HepG2 (cell line): ENCODE measurements around the gene JAK1. TPM values are rescaled to one million over a fixed set of nuclear protein-coding genes. Genes with fewer than 3 reads are reported as not detected.

Source experiments
- AGO2 ChIP-seq: fragments of 200-400 bp; formaldehyde crosslinking; optimal IDR thresholded peaks from 2 replicates; pipeline ENCODE3; 2017; ENCODE audit warnings: mild to moderate bottlenecking, low read depth, low read length, moderate library complexity
- ARNTL ChIP-seq: sonication (generic); formaldehyde crosslinking; IDR thresholded peaks from 2 replicates; pipeline ENCODE4 v1.4.0; 2020; ENCODE audit warnings: mild to moderate bottlenecking, missing genetic modification reagents
- BCL6 ChIP-seq: IDR thresholded peaks from 2 replicates; pipeline ENCODE4 v1.6.1; 2016; ENCODE audit warnings: missing genetic modification reagents, missing compliant biosample characterization
- ELF4 ChIP-seq: sonication (generic); formaldehyde crosslinking; IDR thresholded peaks from 2 replicates; pipeline ENCODE4 v1.5.0; 2020; ENCODE audit warnings: missing genetic modification reagents, mild to moderate bottlenecking, moderate library complexity, borderline replicate concordance
- ERF ChIP-seq: IDR thresholded peaks from 2 replicates; pipeline ENCODE4 v1.6.1; 2018; ENCODE audit warnings: missing biosample characterization, missing genetic modification reagents
- FIP1L1 ChIP-seq: fragments of 200-400 bp; formaldehyde crosslinking; IDR thresholded peaks from 2 replicates; pipeline ENCODE4 v1.6.1; 2018; ENCODE audit warnings: low read depth, mild to moderate bottlenecking, low read length, moderate library complexity, borderline replicate concordance; ENCODE audit not compliant: insufficient read depth
- HIVEP1 ChIP-seq: sonication (generic); formaldehyde crosslinking; IDR thresholded peaks from 2 replicates; pipeline ENCODE4 v1.4.0; 2020; ENCODE audit warnings: mild to moderate bottlenecking, missing genetic modification reagents
- NFKBIZ ChIP-seq: IDR thresholded peaks from 2 replicates; pipeline ENCODE4 v1.6.1; 2018; ENCODE audit warnings: missing genetic modification reagents, missing compliant biosample characterization
- RAD51 ChIP-seq: fragments of 450-650 bp; IDR thresholded peaks from 2 replicates; pipeline ENCODE4 v1.6.1; 2016; ENCODE audit warnings: borderline replicate concordance
- SAP130 ChIP-seq: IDR thresholded peaks from 2 replicates; pipeline ENCODE4 v1.6.1; 2016; ENCODE audit warnings: low read depth
- SMAD3 ChIP-seq: sonication (generic); formaldehyde crosslinking; IDR thresholded peaks from 2 replicates; pipeline ENCODE4 v1.4.0; 2020; ENCODE audit warnings: missing genetic modification reagents
- SOX13 ChIP-seq, 3 experiments: fragments of 450-650 bp in 1 of 3; sonication (generic) in 1 of 3; formaldehyde crosslinking in 1 of 3; IDR thresholded peaks in 2 of 3; conservative IDR thresholded peaks in 1 of 3; 2 replicates each; pipeline versions ENCODE4 v1.5.0 to v1.6.1; 2016 to 2020; ENCODE audit warnings: antibody characterized with exemption in 1 of 3, mild to moderate bottlenecking in 1 of 3, missing compliant biosample characterization in 1 of 3, missing genetic modification reagents in 1 of 3, moderate library complexity in 1 of 3
- SRSF9 ChIP-seq: fragments of 200-400 bp; formaldehyde crosslinking; IDR thresholded peaks from 2 replicates; pipeline ENCODE4 v1.6.1; 2018; ENCODE audit warnings: borderline replicate concordance, mild to moderate bottlenecking, low read depth, low read length; ENCODE audit not compliant: insufficient read depth, poor library complexity, severe bottlenecking
- ZBTB37 ChIP-seq: sonication (generic); formaldehyde crosslinking; IDR thresholded peaks from 2 replicates; pipeline ENCODE4 v1.4.0; 2020; ENCODE audit warnings: mild to moderate bottlenecking, missing genetic modification reagents
- ZFP62 ChIP-seq: sonication (generic); formaldehyde crosslinking; IDR thresholded peaks from 2 replicates; pipeline ENCODE4 v1.4.0; 2020; ENCODE audit warnings: missing genetic modification reagents
- ZNF160 ChIP-seq: sonication (generic); formaldehyde crosslinking; IDR thresholded peaks from 2 replicates; pipeline ENCODE4 v1.8.0; 2022; ENCODE audit warnings: mild to moderate bottlenecking, inconsistent platforms, missing genetic modification reagents
- ZNF674 ChIP-seq: sonication (generic); formaldehyde crosslinking; IDR thresholded peaks from 2 replicates; pipeline ENCODE4 v1.5.0; 2020; ENCODE audit warnings: low read depth, mild to moderate bottlenecking, missing genetic modification reagents
- ZNF724P ChIP-seq: sonication (generic); formaldehyde crosslinking; IDR thresholded peaks from 2 replicates; pipeline ENCODE4 v1.8.0; 2022; ENCODE audit warnings: missing genetic modification reagents, borderline replicate concordance
- ZNF782 ChIP-seq: sonication (generic); formaldehyde crosslinking; IDR thresholded peaks from 2 replicates; pipeline ENCODE4 v1.4.0; 2020; ENCODE audit warnings: missing genetic modification reagents, mild to moderate bottlenecking, borderline replicate concordance
- ZNF83 ChIP-seq: sonication (generic); formaldehyde crosslinking; IDR thresholded peaks from 2 replicates; pipeline ENCODE4 v1.4.0; 2020; ENCODE audit warnings: missing genetic modification reagents, mild to moderate bottlenecking, borderline replicate concordance
- polyA plus RNA-seq, 8 experiments: library from polyadenylated mRNA; depleted of rRNA in 3 of 8; stranded (reverse) in 7 of 8; unstranded in 1 of 8; fragments of >200 nt; fragmentation: Illumina TruSeq in 4 of 8; extraction: Trizol in 4 of 8; gene quantifications; 2 replicates each; pipeline versions ENCODE4 v1.2.1 to v1.2.3, GENCODE V29; 2011 to 2016; ENCODE audit warnings: low read depth in 4 of 8, missing spikeins in 1 of 8, mixed read lengths in 1 of 8; ENCODE audit not compliant: insufficient read depth in 1 of 8
- total RNA-seq, 5 experiments: library from RNA; depleted of rRNA; stranded (reverse); fragments of >200 nt; fragmentation: Illumina TruSeq; extraction: Trizol; gene quantifications; 2 replicates each; pipeline ENCODE4 v1.2.3, GENCODE V29; 2016; ENCODE audit warnings: low read depth in 1 of 5
- TF ChIP-seq, protein P1 (sequence below): sonication (generic); formaldehyde crosslinking; IDR thresholded peaks from 2 replicates; pipeline ENCODE4 v1.8.0; 2022; ENCODE audit warnings: mild to moderate bottlenecking, missing genetic modification reagents

Gene JAK1
- total and polyA plus RNA-seq, 2 of the 13 experiments (the other 11 are each of a cell fraction or from before 2014, with no cell fraction given): 23.9 to 42.4 TPM

- TF ChIP-seq FIP1L1 (no peak), RAD51 (no peak), SMAD3 (no peak), SAP130 (CRISPR knock-in tag) (peak; percentile 60), ERF (CRISPR knock-in tag) (0 out of 2 replicates have a peak, but pooled peaks have one; percentile 12), ELF4 (CRISPR knock-in tag) (no peak), ZBTB37 (CRISPR knock-in tag) (no peak), AGO2 (peak; percentile 41), NFKBIZ (CRISPR knock-in tag) (no peak), ZNF782 (no peak), SRSF9 (no peak), ZNF724P (CRISPR knock-in tag) (no peak), ZNF674 (CRISPR knock-in tag) (peak; percentile 43; the same call in 1 of the 2 replicates), BCL6 (no peak), ZNF160 (CRISPR knock-in tag) (no peak), ARNTL (no peak), SOX13 (IDR thresholded peaks at IDR 0.05) (no peak), SOX13 (CRISPR knock-in tag; conservative IDR thresholded peaks at IDR 0.05 in 1 of 2, IDR thresholded peaks at IDR 0.05 in 1 of 2) (no peak), HIVEP1 (CRISPR knock-in tag) (no peak), ZFP62 (CRISPR knock-in tag) (no peak), ZNF83 (CRISPR knock-in tag) (no peak)
- TF ChIP-seq, protein P1, sequence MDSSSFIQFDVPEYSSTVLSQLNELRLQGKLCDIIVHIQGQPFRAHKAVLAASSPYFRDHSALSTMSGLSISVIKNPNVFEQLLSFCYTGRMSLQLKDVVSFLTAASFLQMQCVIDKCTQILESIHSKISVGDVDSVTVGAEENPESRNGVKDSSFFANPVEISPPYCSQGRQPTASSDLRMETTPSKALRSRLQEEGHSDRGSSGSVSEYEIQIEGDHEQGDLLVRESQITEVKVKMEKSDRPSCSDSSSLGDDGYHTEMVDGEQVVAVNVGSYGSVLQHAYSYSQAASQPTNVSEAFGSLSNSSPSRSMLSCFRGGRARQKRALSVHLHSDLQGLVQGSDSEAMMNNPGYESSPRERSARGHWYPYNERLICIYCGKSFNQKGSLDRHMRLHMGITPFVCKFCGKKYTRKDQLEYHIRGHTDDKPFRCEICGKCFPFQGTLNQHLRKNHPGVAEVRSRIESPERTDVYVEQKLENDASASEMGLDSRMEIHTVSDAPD: no peak
Measured at GRCh38 chr1:64966158-64966971, at the start of gene JAK1 (continued).
